ENCODE measurements around the gene RTN4R.
A peak's percentile ranks its signal among the peaks of the same experiment; 100 is the strongest.

The RTN4R gene

DNA sequence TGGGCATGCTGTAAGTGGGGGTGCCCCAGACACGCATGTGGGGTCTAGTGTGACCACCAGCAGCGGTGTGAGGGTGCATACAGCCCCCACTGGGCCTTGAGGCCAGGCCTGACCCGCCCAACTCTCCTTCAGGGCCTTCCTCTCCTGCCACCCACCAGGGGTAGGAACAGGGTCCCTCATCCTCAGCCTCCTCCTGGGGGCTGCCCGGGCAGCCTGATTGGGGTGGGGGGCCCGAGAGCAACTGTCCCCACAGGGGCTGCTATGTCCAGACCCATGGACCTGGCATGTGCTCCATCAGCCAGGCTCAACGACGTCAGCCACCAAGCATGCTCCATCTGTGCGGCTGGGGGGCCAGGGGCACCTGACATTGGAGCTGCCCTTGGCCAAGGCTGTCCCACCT is 27.2 kb downstream of the RTN4R start:
- no peak for DNase-seq

GRCh38 chr22:20240447-20240764 is 27.7 kb downstream of the RTN4R start:
- peak; percentile 78 for DNase-seq

- DNase-seq = no peak
Observed at GRCh38 chr22:20239676-20240446, 28.3 kb downstream of the RTN4R start.

GRCh38 chr22:20238901-20239675 is 29.0 kb downstream of the RTN4R start:
- DNase-seq = no peak

GRCh38 chr22:20238536-20238900 is 29.6 kb downstream of the RTN4R start:
- DNase-seq = no peak

GRCh38 chr22:20237480-20238440 is 30.4 kb downstream of the RTN4R start:
- no peak for DNase-seq

- DNase-seq = no peak
Observed at GRCh38 chr22:20236052-20236717, 31.9 kb downstream of the RTN4R start.

- no peak for DNase-seq
Observed at GRCh38 chr22:20235389-20235991, 32.6 kb downstream of the RTN4R start.

DNA sequence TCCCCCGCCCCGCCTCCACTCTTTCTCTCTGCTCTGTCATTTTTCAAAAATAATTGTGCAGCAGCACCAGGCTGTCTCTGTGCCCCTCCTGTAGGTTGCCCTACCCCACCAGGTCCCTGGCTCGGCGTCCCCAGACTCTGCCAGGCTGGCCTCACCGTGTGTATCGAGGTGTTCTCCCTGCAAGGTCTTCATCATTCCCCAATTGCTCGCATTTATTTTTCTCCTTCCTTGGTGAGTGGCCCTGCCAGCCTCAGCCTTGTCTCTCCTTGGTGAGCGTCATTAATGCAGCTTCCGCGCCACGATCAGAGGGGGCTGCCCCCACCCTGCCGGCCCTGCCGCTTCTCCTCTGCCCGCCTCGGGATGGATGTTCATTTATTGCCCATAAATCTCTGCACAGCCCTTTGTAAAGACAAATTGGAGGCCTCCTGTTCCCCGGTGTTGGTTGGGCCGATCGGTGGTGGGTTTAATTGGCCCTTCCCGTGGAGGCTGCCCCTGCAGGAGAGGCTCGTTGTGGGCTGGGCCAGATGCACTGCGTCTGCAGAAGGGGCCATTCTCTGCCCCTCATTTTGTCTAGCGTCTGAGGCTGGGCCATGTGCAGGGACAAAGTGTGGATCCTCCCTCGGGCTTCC is 33.2 kb downstream of the RTN4R start:
- no peak for DNase-seq

DNA sequence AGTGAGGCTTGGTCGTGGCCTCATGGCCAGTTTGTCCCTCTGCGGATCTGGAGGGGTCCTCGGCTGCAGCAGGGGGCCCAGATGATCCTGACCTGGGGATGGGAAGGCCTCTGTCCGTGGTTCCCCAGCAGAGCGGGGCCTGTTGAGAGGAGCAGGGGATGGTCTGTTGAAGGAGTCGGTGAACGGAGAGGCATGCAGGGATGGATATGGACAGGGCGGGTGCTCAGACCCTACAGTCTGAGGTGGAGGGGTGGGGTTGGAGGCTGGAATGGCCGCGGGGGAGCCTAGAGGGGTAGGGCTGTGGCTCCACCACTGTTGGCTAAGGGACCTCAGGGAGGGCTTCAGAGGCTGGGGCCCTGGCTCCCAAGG is 33.8 kb downstream of the RTN4R start:
- DNase-seq = no peak

DNA sequence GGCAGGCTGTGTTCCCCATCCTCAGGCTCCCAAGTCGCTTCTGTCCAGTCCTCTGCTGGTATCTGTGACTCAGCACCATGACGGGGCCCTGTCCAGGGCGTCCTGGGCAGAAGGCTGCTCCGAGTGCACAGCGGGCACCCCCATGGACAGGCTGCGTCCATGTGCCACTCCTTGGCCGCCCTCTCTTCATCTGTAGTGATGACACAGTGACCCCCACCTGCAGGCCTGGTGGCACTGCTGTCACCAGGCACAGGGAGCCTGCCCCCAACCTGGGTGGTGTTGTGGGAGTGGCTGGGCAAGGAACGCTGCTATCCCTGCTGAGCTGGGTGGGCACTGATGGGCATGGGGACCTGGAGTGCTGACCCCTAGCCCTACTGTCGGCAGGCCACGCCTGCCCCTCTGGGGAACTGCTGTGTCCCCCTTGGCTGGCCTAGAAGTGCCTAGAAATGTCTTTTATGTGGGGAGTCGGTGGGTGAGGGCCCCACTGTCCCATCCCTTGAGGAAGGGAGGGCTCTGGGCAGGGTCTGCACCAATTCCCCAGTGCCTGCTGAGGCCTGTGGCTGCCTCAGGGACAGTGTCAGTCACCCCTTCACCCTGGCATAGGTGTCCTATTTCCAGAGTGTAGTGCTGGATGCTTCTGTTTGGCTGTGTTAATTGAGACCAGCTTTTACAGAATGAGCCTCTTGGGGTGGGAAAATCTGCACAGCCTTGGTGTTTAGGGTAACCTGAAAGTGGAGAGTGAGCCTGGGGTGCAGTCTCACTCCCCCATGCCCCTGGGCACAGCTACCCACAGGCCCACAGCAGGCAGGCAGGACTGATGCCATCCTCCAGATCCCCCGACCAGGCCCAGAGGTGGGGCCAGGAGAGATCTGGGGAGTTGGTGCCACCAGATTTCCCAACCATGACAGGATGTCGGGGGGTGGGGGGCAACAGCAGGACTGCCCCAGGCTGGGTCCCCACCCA is 34.5 kb downstream of the RTN4R start:
- DNase-seq = no peak

- DNase-seq = no peak
Observed at GRCh38 chr22:20232781-20233180, 35.3 kb downstream of the RTN4R start.

DNA sequence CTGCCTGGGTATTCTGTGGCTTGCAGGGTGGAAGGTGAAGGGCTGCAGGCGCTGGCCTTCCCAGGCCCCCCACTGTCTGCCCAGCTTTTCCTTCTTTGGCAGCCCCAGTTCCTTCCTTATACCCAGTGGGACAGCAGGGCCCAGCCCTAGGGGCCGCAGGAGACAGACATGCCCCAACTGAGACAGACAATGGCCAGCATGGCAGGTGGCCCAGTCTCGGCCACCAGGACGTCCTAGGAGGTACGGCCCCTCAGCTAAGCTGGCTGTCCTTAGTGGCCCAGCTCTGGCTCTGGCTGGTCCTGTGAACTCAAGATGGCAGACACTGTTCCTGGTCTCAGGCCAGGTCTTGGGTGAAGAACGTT is 35.9 kb downstream of the RTN4R start:
- no peak for DNase-seq

DNA sequence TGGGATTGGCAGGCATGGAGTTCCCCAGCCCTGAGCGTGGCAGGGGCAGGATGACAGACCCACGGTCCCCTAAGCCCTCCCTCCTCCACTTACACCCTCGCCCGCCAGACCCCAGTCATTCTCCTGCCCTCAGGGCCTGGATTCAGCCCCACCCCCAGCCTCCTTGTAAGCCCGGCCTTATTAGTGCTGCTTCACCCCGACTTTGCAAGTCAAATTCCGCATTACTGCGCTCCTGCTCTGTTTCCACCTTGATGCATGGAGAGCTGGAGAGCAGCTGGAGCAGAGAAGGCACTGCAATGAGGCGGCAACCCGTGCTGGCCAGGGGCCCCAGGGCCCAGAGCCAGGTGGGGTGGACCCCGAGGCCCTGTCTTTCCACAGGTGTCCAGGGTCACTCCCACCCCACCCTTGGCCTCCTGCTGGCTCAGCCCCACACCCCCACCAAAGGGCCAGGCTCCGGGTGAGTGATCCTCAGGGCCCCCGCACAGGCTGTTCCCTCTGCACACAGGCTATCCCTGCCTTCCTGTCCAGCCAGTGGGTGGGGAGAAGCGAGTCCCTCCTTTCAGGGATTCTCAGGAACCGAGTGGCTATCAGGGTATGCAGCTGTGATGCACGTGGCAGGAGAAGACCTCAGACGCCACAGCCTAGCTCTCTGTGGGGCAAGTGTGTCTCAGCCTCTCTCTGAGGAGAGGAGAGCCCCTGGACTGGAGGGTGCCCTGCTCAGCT is 36.4 kb downstream of the RTN4R start:
- DNase-seq = no peak

GRCh38 chr22:20230777-20231420 is 37.2 kb downstream of the RTN4R start:
- DNase-seq = no peak

GRCh38 chr22:20229916-20230775 is 38.0 kb downstream of the RTN4R start:
- DNase-seq = no peak

DNA sequence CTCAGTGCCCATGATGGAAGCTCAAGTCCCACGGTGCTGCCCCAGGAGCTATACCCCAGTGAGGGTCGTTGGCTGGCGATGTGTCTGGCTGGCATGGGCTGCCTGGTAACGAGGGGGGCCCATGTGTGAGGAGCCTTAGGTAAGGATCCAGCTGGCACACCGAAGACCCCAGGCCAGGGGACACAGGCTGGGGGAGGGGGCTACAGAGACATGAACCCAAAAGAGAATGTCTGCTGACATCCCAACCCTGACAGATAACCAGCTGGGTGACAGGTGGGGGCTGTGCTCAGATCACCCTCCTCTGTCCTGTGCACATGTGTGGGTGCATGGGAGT is 39.2 kb downstream of the RTN4R start:
- no peak for DNase-seq

- DNase-seq = no peak
Observed at GRCh38 chr22:20228055-20228938, 39.8 kb downstream of the RTN4R start.

All from retina (tissue), 1 donor.